22Rv1 (cell line): ENCODE measurements around the gene CYGB.

Experiments
- CTCF ChIP-seq: fragments of 450-650 bp; IDR thresholded peaks from 2 replicates; pipeline ENCODE4 v1.5.1; 2017; ENCODE audit warnings: mild to moderate bottlenecking
- ZFX ChIP-seq: fragments of 450-650 bp; IDR thresholded peaks from 2 replicates; pipeline ENCODE4 v1.6.1; 2017; ENCODE audit warnings: antibody characterized with exemption, borderline replicate concordance

DNA sequence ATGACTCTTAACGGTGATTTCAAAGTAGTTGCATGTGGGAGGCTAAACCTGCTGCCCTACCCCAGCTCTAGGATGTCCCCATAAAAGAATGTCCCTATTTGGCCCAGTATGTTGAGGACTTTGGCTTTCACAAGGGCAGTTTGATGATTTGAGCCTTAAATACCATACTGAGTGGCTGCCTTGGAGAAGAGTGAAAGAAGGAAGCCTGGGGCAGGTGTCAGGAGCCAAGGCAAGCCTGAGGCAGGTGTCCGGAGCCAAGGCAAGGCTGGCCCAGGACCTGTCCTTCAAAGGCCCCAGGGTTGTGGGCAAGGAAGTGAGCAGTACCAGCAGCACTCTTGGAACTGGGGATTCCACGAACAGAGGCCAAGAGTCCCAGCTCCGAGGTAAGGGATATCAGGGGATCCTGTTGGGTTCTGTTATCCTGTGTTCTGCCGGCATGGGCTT lies 29.5 kb upstream of the CYGB start:
- TF ChIP-seq CTCF (no peak), ZFX (no peak)
